Measurements from ENCODE around the gene HOXD13. TPM values are rescaled to one million over a fixed set of nuclear protein-coding genes. Genes with fewer than 3 reads are reported as not detected.
A peak's percentile ranks its signal among the peaks of the same experiment; 100 is the strongest.

Gene HOXD13
- total RNA-seq, 2 donors from 2014 or later = not detected

- DNase-seq (no peak), ATAC-seq (no peak)
- intact Hi-C loops (cut with DNase I) = no loop called here
Observed at GRCh38 chr2:176101842-176102241, 9.3 kb downstream of the HOXD13 start.

GRCh38 chr2:176102309-176102866 is 9.9 kb downstream of the HOXD13 start:
- DNase-seq = no peak
- ATAC-seq = no peak
- intact Hi-C loops (cut with DNase I) = no loop called here

GRCh38 chr2:176103194-176103593 is 10.7 kb downstream of the HOXD13 start:
- intact Hi-C loops (cut with DNase I) = no loop called here
- no peak for DNase-seq

GRCh38 chr2:176103742-176104315 is 11.3 kb downstream of the HOXD13 start:
- ATAC-seq (no peak), DNase-seq (no peak)
- intact Hi-C loops (cut with DNase I) = no loop called here

More at GRCh38 chr2:176103194-176103593, 10.7 kb downstream of the HOXD13 start:
- no peak for ATAC-seq

- ATAC-seq (no peak), DNase-seq (no peak)
- intact Hi-C loops (cut with DNase I) = no loop called here
Observed at GRCh38 chr2:176104316-176105077, 12.0 kb downstream of the HOXD13 start.

GRCh38 chr2:176105078-176105729 is 12.7 kb downstream of the HOXD13 start:
- DNase-seq = no peak
- no peak for ATAC-seq
- intact Hi-C loops (cut with DNase I) = no loop called here

- DNase-seq = no peak
- no peak for ATAC-seq
- intact Hi-C loops (cut with DNase I) = no loop called here
Observed at GRCh38 chr2:176105730-176106580, 13.4 kb downstream of the HOXD13 start.

- DNase-seq (no peak), ATAC-seq (peak; percentile 29 to 32)
- intact Hi-C loops (cut with DNase I) = no loop called here
Observed at GRCh38 chr2:176106581-176107539, 14.3 kb downstream of the HOXD13 start, which contains the start of gene HOXD11. TSS of gene HOXD11 (plus strand) at chr2:176107280. CDS start at chr2:176107356, 76 bp downstream.

GRCh38 chr2:176107731-176108181 is 15.2 kb downstream of the HOXD13 start:
- intact Hi-C loops (cut with DNase I) = no loop called here
- ATAC-seq = no peak
- no peak for DNase-seq

GRCh38 chr2:176109192-176109901 is 16.8 kb downstream of the HOXD13 start:
- DNase-seq (no peak), ATAC-seq (no peak)
- intact Hi-C loops (cut with DNase I) = no loop called here

GRCh38 chr2:176109946-176110345 is 17.4 kb downstream of the HOXD13 start:
- ATAC-seq (no peak), DNase-seq (no peak)
- intact Hi-C loops (cut with DNase I) = no loop called here

GRCh38 chr2:176110415-176111308 is 18.1 kb downstream of the HOXD13 start:
- no peak for ATAC-seq
- no peak for DNase-seq
- intact Hi-C loops (cut with DNase I) = no loop called here

- intact Hi-C loops (cut with DNase I) = no loop called here
- DNase-seq (no peak), ATAC-seq (no peak)
Observed at GRCh38 chr2:176111309-176111663, 18.8 kb downstream of the HOXD13 start.

GRCh38 chr2:176111846-176112374 is 19.4 kb downstream of the HOXD13 start:
- no peak for DNase-seq
- ATAC-seq = no peak
- intact Hi-C loops (cut with DNase I) = no loop called here

- ATAC-seq = no peak
- intact Hi-C loops (cut with DNase I) = no loop called here
- DNase-seq = no peak
Observed at GRCh38 chr2:176112375-176113302, 20.1 kb downstream of the HOXD13 start.

All from left cardiac atrium (tissue), 4 donors.